Heart left ventricle (tissue), 16 donors: ENCODE results near the gene ARNT2. TPM values are rescaled to one million over a fixed set of nuclear protein-coding genes. Genes with fewer than 3 reads are reported as not detected.

ENCODE experiments used
- ATAC-seq, 4 donors: fragments of 200-7000 bp; cut with Tn5 transposase; one replicate each; pipeline ENCODE4 v1.9.1; 2020 to 2022; ENCODE audit warnings: moderate library complexity in 4 of 4, mild to moderate bottlenecking in 3 of 4, moderate number of reproducible peaks in 1 of 4
- DNase-seq, 5 donors: peaks; one replicate each; pipeline ENCODE4 v3.0.0-alpha.2; 2020
- H3K27ac ChIP-seq, 12 donors: fragments of 200-600 bp; sonication (generic) in 4 of 12; one replicate each; pipeline versions ENCODE4 v1.5.0 to v1.8.0; 2016 to 2022; ENCODE audit warnings: mild to moderate bottlenecking in 2 of 12
- H3K27me3 ChIP-seq, 9 donors: fragments of 200-600 bp; sonication (generic) in 2 of 9; one replicate each; pipeline versions ENCODE4 v1.5.1 to v1.8.0; 2016 to 2022; ENCODE audit warnings: mild to moderate bottlenecking in 3 of 9
- H3K36me3 ChIP-seq, 9 donors: fragments of 200-600 bp; sonication (generic) in 2 of 9; one replicate each; pipeline versions ENCODE4 v1.5.0 to v1.8.0; 2018 to 2022; ENCODE audit warnings: mild to moderate bottlenecking in 2 of 9
- H3K4me1 ChIP-seq, 12 donors: fragments of 200-600 bp; sonication (generic) in 4 of 12; one replicate each; pipeline versions ENCODE4 v1.5.0 to v1.8.0; 2016 to 2022; ENCODE audit warnings: mild to moderate bottlenecking in 3 of 12
- H3K4me3 ChIP-seq, 12 donors: fragments of 200-600 bp; sonication (generic) in 4 of 12; one replicate each; pipeline versions ENCODE4 v1.5.0 to v1.8.0; 2017 to 2022; ENCODE audit warnings: mild to moderate bottlenecking in 9 of 12, moderate library complexity in 4 of 12
- H3K9me3 ChIP-seq, 12 donors: fragments of 200-600 bp; sonication (generic) in 4 of 12; one replicate each; pipeline versions ENCODE4 v1.5.0 to v1.8.0; 2016 to 2022; ENCODE audit warnings: mild to moderate bottlenecking in 1 of 12
- POLR2A ChIP-seq, 2 donors: fragments of 450-650 bp; IDR thresholded peaks; one replicate each; pipeline ENCODE4 v1.6.1; 2017; ENCODE audit warnings: antibody characterized with exemption in 2 of 2, mild to moderate bottlenecking in 2 of 2, moderate library complexity in 2 of 2
- WGBS, 4 donors: extraction: QIAGEN DNeasy Blood & Tissue Kit in 2 of 4; methylation state at CpG; one replicate each; pipeline versions ENCODE4 v1.1.5 to v1.1.7; 2013 to 2018; 5-methylcytosine and 5-hydroxymethylcytosine counted together
- intact Hi-C, 10 donors: fragments of 100-400 bp; cut with DNase I; formaldehyde crosslinking; loops; one replicate each; pipeline versions ENCODE4 v1.11.1 to v1.14.2; 2022
- polyA plus RNA-seq, 2 donors: library from polyadenylated mRNA; stranded (reverse); fragments of 200-250 nt; gene quantifications; one replicate each; pipeline ENCODE4 v1.2.3, GENCODE V29; 2013
- total RNA-seq, 9 donors: library from RNA; depleted of rRNA in 2 of 9; stranded (reverse); fragments of >200 nt in 2 of 9; fragmentation: NEBNext Ultra II Directional in 3 of 9; extraction: Animal tissue kit (Norgen Biotek cat#: 25700) in 3 of 9; gene quantifications; one replicate each; pipeline versions ENCODE4 v1.1.0 to v1.2.4, GENCODE V29; 2016 to 2023
- TF ChIP-seq, protein P1 (sequence below), 12 donors: fragments of 200-600 bp; sonication (generic) in 4 of 12; IDR thresholded peaks; one replicate each; pipeline versions ENCODE4 v1.5.0 to v1.8.0; 2018 to 2022; ENCODE audit warnings: antibody characterized with exemption in 12 of 12, mild to moderate bottlenecking in 5 of 12
- donor health status: ischemic (EF 13 %, LVEDD 7.1; RV severe dilation, severe dysfunction).
- donor health status: healthy with polysubstance abuse.
- donor health status: DM: no; HTN: yes; CAD: no.
- donor health status: DM: no; HTN: no; CAD: no.
- donor health status: ischemic (EF 25% LVEDD 6.9; RV normal size, moderate dysfunction).
- donor health status: ischemic (EF 25% LVEDD 5.7; RV mildly dilated, moderate dysfunction).
- donor health status: healthy.
- donor health status: DM: yes; HTN: yes; CAD: no.
- donor health status: ischemic (EF 35%, LVEDD 5.7; RV mildly dilated, moderate dysfunction).
- donor health status: nonischemic (EF 11% LVEDD 7.7; RV severe dilation, severe dysfunction).
- donor health status: DM: yes; HTN: yes; CAD: no.
- donor health status: PGD.
- donor health status: ischemic (EF 29% LVEDD 5.4; RV normal size, mild dysfunction).
- donor health status: nonischemic (EF 23%, LVEDD 6.1; RV moderate dilation, normal function).

ARNT2 gene
- total and polyA plus RNA-seq, 11 donors = 1.2 to 10.0 (median 3.9) TPM

DNA sequence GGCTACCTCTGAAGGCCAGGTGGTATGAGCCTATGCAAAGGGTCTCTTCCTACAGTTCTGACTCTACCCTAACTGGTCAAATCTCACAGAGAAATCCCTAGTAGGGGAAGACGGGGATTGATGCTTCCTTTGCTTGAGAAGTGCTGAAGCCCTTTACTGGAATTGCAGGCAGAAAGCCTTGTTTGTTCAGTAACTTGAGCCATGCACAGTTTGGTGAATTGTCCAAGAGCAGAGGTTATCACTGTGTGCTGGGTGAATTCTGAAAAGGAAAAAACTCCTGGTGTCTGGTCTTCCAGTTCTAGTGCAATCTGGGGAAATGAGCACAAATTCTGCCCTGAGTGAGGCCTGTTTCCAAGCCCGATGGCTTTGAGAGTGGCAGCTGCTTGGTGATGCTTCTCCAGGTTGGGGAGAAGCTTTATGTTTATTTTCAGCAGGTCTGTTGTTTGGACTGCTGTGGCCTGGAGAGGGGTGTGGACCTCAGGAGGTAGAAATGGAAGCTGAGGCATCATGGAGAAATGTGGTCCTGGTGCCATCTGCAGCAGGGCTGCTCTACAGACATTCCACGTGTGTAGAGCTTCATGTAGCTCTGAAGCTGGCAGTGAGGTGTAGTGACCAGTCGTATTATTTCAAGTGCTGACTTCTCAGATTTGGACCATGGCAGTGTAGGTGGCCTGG lies 60.9 kb downstream of the ARNT2 start:
- 88 to 97% (median 90%) methylated on average over 4 of the region's 4 CpGs for WGBS, 4 donors
- intact Hi-C loops = loop anchor here in 2 of 10 donors (5.0 kb wide), 2 partner anchors 42 to 97 kb away; no protein-coding TSS in a partner anchor
- TF ChIP-seq POLR2A (IDR thresholded peaks at IDR 0.05) = no peak
- TF ChIP-seq, protein P1, sequence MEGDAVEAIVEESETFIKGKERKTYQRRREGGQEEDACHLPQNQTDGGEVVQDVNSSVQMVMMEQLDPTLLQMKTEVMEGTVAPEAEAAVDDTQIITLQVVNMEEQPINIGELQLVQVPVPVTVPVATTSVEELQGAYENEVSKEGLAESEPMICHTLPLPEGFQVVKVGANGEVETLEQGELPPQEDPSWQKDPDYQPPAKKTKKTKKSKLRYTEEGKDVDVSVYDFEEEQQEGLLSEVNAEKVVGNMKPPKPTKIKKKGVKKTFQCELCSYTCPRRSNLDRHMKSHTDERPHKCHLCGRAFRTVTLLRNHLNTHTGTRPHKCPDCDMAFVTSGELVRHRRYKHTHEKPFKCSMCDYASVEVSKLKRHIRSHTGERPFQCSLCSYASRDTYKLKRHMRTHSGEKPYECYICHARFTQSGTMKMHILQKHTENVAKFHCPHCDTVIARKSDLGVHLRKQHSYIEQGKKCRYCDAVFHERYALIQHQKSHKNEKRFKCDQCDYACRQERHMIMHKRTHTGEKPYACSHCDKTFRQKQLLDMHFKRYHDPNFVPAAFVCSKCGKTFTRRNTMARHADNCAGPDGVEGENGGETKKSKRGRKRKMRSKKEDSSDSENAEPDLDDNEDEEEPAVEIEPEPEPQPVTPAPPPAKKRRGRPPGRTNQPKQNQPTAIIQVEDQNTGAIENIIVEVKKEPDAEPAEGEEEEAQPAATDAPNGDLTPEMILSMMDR (IDR thresholded peaks at IDR 0.05) = no peak
- no peak for DNase-seq
- Histone ChIP-seq H3K4me1 (peaks cover 0 to 4% (median 0%) of the 10 kb centered on the region in 12 donors), H3K36me3 (peaks cover 0 to under 1% (median 0%) of the 10 kb centered on the region in 9 donors), H3K4me3 (no peak overlapping the region), H3K9me3 (no peaks in the 10 kb centered on the region), H3K27me3 (peaks cover 0 to 40% (median 0%) of the 10 kb centered on the region in 9 donors), H3K27ac (no peak overlapping the region)
- ATAC-seq = no peak

GRCh38 chr15:80465626-80466005 lies 61.4 kb downstream of the ARNT2 start:
- ATAC-seq (no peak), DNase-seq (no peak)
- TF ChIP-seq, protein P1 (IDR thresholded peaks at IDR 0.05) = no peak
- no peak for TF ChIP-seq POLR2A (IDR thresholded peaks at IDR 0.05)
- Histone ChIP-seq H3K4me3 (no peak overlapping the region), H3K27ac (no peak overlapping the region), H3K4me1 (peaks cover 0 to 4% (median 0%) of the 10 kb centered on the region in 12 donors), H3K27me3 (peaks cover 0 to 40% (median 0%) of the 10 kb centered on the region in 9 donors), H3K9me3 (no peaks in the 10 kb centered on the region), H3K36me3 (peaks cover 0 to 5% (median 0%) of the 10 kb centered on the region in 9 donors)
- WGBS, 4 donors = 87 to 95% (median 91%) methylated on average over 5 of the region's 5 CpGs
- intact Hi-C loops = loop anchor here in 2 of 10 donors (5.0 kb wide), 2 partner anchors 42 to 97 kb away; no protein-coding TSS in a partner anchor

DNA sequence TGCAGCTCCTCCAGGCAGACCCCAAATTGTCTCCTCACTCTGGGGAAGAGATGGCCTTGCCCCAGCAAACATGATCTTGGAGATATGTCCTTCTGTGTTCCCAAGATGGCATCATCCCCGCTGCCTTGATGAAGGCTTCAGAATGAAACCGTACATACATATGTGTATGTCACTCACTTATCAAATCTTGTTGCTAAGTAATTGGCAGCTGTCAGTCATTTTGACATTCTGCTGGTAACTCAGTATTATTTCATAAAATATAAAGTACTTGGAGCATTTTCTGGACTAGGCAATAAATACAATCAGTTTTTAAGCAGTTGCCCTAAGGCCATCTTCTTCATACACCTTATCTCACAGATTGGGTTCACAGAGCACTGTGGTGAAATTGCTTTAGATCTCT lies 62.4 kb downstream of the ARNT2 start:
- peaks cover 0 to 1% (median 0%) of the 10 kb centered on the region in 12 donors for H3K4me1 ChIP-seq
- no peak overlapping the region for H3K27ac ChIP-seq
- peaks cover 0 to 40% (median 0%) of the 10 kb centered on the region in 9 donors for H3K27me3 ChIP-seq
- H3K4me3 ChIP-seq = no peak overlapping the region
- peaks cover 0 to 7% (median 0%) of the 10 kb centered on the region in 9 donors for H3K36me3 ChIP-seq
- no peaks in the 10 kb centered on the region for H3K9me3 ChIP-seq
- DNase-seq (no peak), ATAC-seq (no peak)
- 86 to 97% (median 95%) methylated on average over 2 of the region's 2 CpGs for WGBS, 4 donors
- no peak for TF ChIP-seq POLR2A (IDR thresholded peaks at IDR 0.05)
- TF ChIP-seq, protein P1 (IDR thresholded peaks at IDR 0.05) = no peak
- intact Hi-C loops = loop anchor here in 2 of 10 donors (5.0 kb wide), 2 partner anchors 41 to 96 kb away; no protein-coding TSS in a partner anchor

GRCh38 chr15:80467311-80467714 lies 63.1 kb downstream of the ARNT2 start:
- Histone ChIP-seq H3K4me3 (no peak overlapping the region), H3K9me3 (no peaks in the 10 kb centered on the region), H3K27me3 (peaks cover 0 to 40% (median 0%) of the 10 kb centered on the region in 9 donors), H3K4me1 (peaks cover 0 to 3% (median 0%) of the 10 kb centered on the region in 12 donors), H3K27ac (no peak overlapping the region), H3K36me3 (peaks cover 0 to 7% (median 0%) of the 10 kb centered on the region in 9 donors)
- intact Hi-C loops = loop anchor here in 2 of 10 donors (5.0 kb wide), 2 partner anchors 40 to 95 kb away; no protein-coding TSS in a partner anchor
- 63 to 72% (median 69%) methylated on average over 15 to 16 of the region's 16 CpGs for WGBS, 4 donors
- ATAC-seq = peak in 1 of 4 donors; percentile 24
- no peak for TF ChIP-seq POLR2A (IDR thresholded peaks at IDR 0.05)
- TF ChIP-seq, protein P1 (IDR thresholded peaks at IDR 0.05) = no peak
- DNase-seq = no peak
